Neural cell (in vitro differentiated cells): Measurements from ENCODE around the gene SMYD5. TPM values are rescaled to one million over a fixed set of nuclear protein-coding genes. Genes with fewer than 3 reads are reported as not detected.

Experiments used
- H2AFZ ChIP-seq: fragments of 200-600, 300-800 bp; sonication (generic), shearing (Covaris generic); 2 replicates; pipeline ENCODE4 v1.6.0; 2014; ENCODE audit warnings: low read depth, mild to moderate bottlenecking, antibody characterized with exemption, low read length, moderate library complexity
- H3F3A ChIP-seq: fragments of 200-600 bp; shearing (Covaris generic); 2 replicates; pipeline ENCODE4 v1.6.1; 2016; ENCODE audit warnings: mild to moderate bottlenecking, moderate library complexity, mixed read lengths, antibody characterized with exemption, low read length; ENCODE audit not compliant: insufficient read depth, poor library complexity, severe bottlenecking
- H3K27ac ChIP-seq: fragments of 200-600, 300-800 bp; sonication (generic), shearing (Covaris generic); 2 replicates; pipeline ENCODE4 v1.5.1; 2014; ENCODE audit warnings: mild to moderate bottlenecking, low read length, moderate library complexity
- H3K27me3 ChIP-seq: fragments of 300-800, 200-600 bp; sonication (generic), shearing (Covaris generic); 2 replicates; pipeline ENCODE4 v1.6.0; 2014; ENCODE audit warnings: mild to moderate bottlenecking, low read depth, low read length, moderate library complexity; ENCODE audit not compliant: insufficient read depth
- H3K36me3 ChIP-seq: fragments of 300-800, 200-600 bp; sonication (generic), shearing (Covaris generic); 2 replicates; pipeline ENCODE4 v1.5.1; 2014; ENCODE audit warnings: mild to moderate bottlenecking, antibody characterized with exemption, low read length, moderate library complexity; ENCODE audit not compliant: insufficient read depth
- H3K4me2 ChIP-seq: fragments of 300-800, 200-600 bp; sonication (generic), shearing (Covaris generic); 2 replicates; pipeline ENCODE4 v1.6.0; 2014; ENCODE audit warnings: mild to moderate bottlenecking, low read length
- H3K4me3 ChIP-seq: fragments of 300-800, 200-600 bp; sonication (generic), shearing (Covaris generic); 2 replicates; pipeline ENCODE4 v1.5.1; 2014; ENCODE audit warnings: mild to moderate bottlenecking, low read length, moderate library complexity
- H3K79me2 ChIP-seq: fragments of 200-600 bp; shearing (Covaris generic); replicated peaks from 2 replicates; pipeline ENCODE4 v1.6.0; 2014; ENCODE audit warnings: mild to moderate bottlenecking, low read length, moderate library complexity; ENCODE audit not compliant: insufficient read depth
- H3K9ac ChIP-seq: fragments of 300-800, 200-600 bp; sonication (generic), shearing (Covaris generic); 2 replicates; pipeline ENCODE4 v1.6.1; 2016; ENCODE audit warnings: mild to moderate bottlenecking, low read length, mixed read lengths
- H3K9me2 ChIP-seq: fragments of 200-600 bp; shearing (Covaris generic); 2 replicates; pipeline ENCODE4 v1.6.1; 2016; ENCODE audit warnings: mild to moderate bottlenecking, low read length, mixed read lengths; ENCODE audit not compliant: insufficient read depth
- H3K9me3 ChIP-seq: fragments of 200-600, 300-800 bp; sonication (generic), shearing (Covaris generic); 2 replicates; pipeline ENCODE4 v1.6.1; 2016; ENCODE audit warnings: mild to moderate bottlenecking, mixed run types, low read length, moderate library complexity, mixed read lengths
- H4K20me1 ChIP-seq: fragments of 200-600 bp; shearing (Covaris generic); 2 replicates; pipeline ENCODE4 v1.6.1; 2016; ENCODE audit warnings: mild to moderate bottlenecking, mixed run types; ENCODE audit not compliant: insufficient read depth
- CTCF ChIP-seq: fragments of 450-650 bp; IDR thresholded peaks from 2 replicates; pipeline ENCODE4 v1.5.1; 2014; ENCODE audit warnings: antibody characterized with exemption, mild to moderate bottlenecking, moderate library complexity; ENCODE audit not compliant: poor library complexity, severe bottlenecking
- EP300 ChIP-seq: fragments of 450-650 bp; conservative IDR thresholded peaks from 2 replicates; pipeline ENCODE4 v1.6.1; 2014; ENCODE audit warnings: antibody characterized with exemption, mild to moderate bottlenecking, moderate library complexity; ENCODE audit not compliant: poor library complexity, severe bottlenecking
- EZH2 ChIP-seq: fragments of 200-600, 300-800 bp; shearing (Covaris generic), sonication (generic); IDR thresholded peaks from 2 replicates; pipeline ENCODE4 v1.6.1; 2014; ENCODE audit warnings: antibody characterized with exemption, low read length, borderline replicate concordance, mild to moderate bottlenecking; ENCODE audit not compliant: insufficient read depth, poor library complexity, severe bottlenecking
- MXI1 ChIP-seq: fragments of 450-650 bp; conservative IDR thresholded peaks from 2 replicates; pipeline ENCODE4 v1.6.1; 2014; ENCODE audit warnings: antibody characterized with exemption, mild to moderate bottlenecking; ENCODE audit not compliant: poor library complexity, severe bottlenecking
- POLR2AphosphoS5 ChIP-seq: IDR thresholded peaks from 2 replicates; pipeline ENCODE4 v1.6.1; 2012
- RAD21 ChIP-seq: fragments of 450-650 bp; conservative IDR thresholded peaks from 2 replicates; pipeline ENCODE4 v1.6.1; 2014; ENCODE audit warnings: antibody characterized with exemption, mild to moderate bottlenecking, moderate library complexity
- REST ChIP-seq: IDR thresholded peaks from 2 replicates; pipeline ENCODE4 v1.6.1; 2012; ENCODE audit warnings: borderline replicate concordance
- SMC3 ChIP-seq: fragments of 450-650 bp; conservative IDR thresholded peaks from 2 replicates; pipeline ENCODE4 v1.6.1; 2014; ENCODE audit warnings: antibody characterized with exemption, mild to moderate bottlenecking, moderate library complexity; ENCODE audit not compliant: poor library complexity
- TAF1 ChIP-seq: IDR thresholded peaks from 2 replicates; pipeline ENCODE4 v1.6.1; 2012; ENCODE audit warnings: low read depth
- polyA plus RNA-seq: library from polyadenylated mRNA; depleted of rRNA; stranded (reverse); fragments of >200 nt; gene quantifications from 2 replicates; pipeline ENCODE4 v1.2.3, GENCODE V29; 2014

SMYD5 gene
- polyA plus RNA-seq, 1 donor from 2014 or later = 15.5 TPM

GRCh38 chr2:73258186-73258912 is 44.3 kb downstream of the SMYD5 start:
- no peak overlapping the region for H3K9ac ChIP-seq
- H3K27me3 ChIP-seq = no peaks in the 10 kb centered on the region
- no peaks in the 10 kb centered on the region for H3K79me2 ChIP-seq
- peaks cover 4% of the 10 kb centered on the region for H3K36me3 ChIP-seq
- H2AFZ ChIP-seq = no peak overlapping the region
- no peaks in the 10 kb centered on the region for H3K9me2 ChIP-seq
- H3K4me2 ChIP-seq = no peak overlapping the region
- no peaks in the 10 kb centered on the region for H3F3A ChIP-seq
- no peaks in the 10 kb centered on the region for H3K9me3 ChIP-seq
- no peaks in the 10 kb centered on the region for H4K20me1 ChIP-seq
- H3K4me3 ChIP-seq = no peak overlapping the region
- TF ChIP-seq SMC3 = no peak
- TF ChIP-seq MXI1 = no peak
- TF ChIP-seq POLR2AphosphoS5 = no peak
- no peak for TF ChIP-seq CTCF
- TF ChIP-seq TAF1 = no peak
- TF ChIP-seq EP300 = no peak
- no peak for TF ChIP-seq REST
- TF ChIP-seq EZH2 = no peak
- no peak for TF ChIP-seq RAD21
- no peak overlapping the region for H3K27ac ChIP-seq

GRCh38 chr2:73258913-73259215 is 44.8 kb downstream of the SMYD5 start:
- no peak for TF ChIP-seq MXI1
- Histone ChIP-seq H3K9me3 (no peaks in the 10 kb centered on the region), H2AFZ (no peak overlapping the region), H3K4me3 (no peak overlapping the region), H3F3A (no peaks in the 10 kb centered on the region), H3K4me2 (no peak overlapping the region), H3K9ac (no peak overlapping the region), H3K36me3 (peaks cover 4% of the 10 kb centered on the region), H3K9me2 (no peaks in the 10 kb centered on the region), H3K79me2 (no peaks in the 10 kb centered on the region), H3K27ac (no peak overlapping the region), H3K27me3 (no peaks in the 10 kb centered on the region), H4K20me1 (no peaks in the 10 kb centered on the region)
